Activated T-cell treated with anti-CD3 and anti-CD28 coated beads for 48 hours (primary cell): Measurements from ENCODE around the gene NUDT19.
"Not testable (repeated sequence)": the region's sequence is repeated elsewhere in the genome, so short reads cannot be mapped to it uniquely, and the experiment has no call there.

Source experiments
- DNase-seq: peaks from one replicate; pipeline ENCODE4 v3.0.0-alpha.2; 2020; ENCODE audit warnings: low read depth

Gene NUDT19

GRCh38 chr19:32711747-32712146 is 20.1 kb downstream of the NUDT19 start:
- no peak for DNase-seq

- DNase-seq, result not testable (repeated sequence)
Measured at GRCh38 chr19:32716203-32716602, 24.6 kb downstream of the NUDT19 start.

- no peak for DNase-seq
Measured at GRCh38 chr19:32717496-32717895, 25.9 kb downstream of the NUDT19 start.

GRCh38 chr19:32718286-32718685 is 26.7 kb downstream of the NUDT19 start:
- no peak for DNase-seq

- DNase-seq, result no peak
Measured at GRCh38 chr19:32719611-32720059, 28.0 kb downstream of the NUDT19 start, which contains the start of gene TDRD12. Gene TDRD12, plus strand, starts transcription at chr19:32719767. Its CDS starts 306 bp downstream, at chr19:32720073.

- no peak for DNase-seq
Measured at GRCh38 chr19:32720216-32720935, 28.8 kb downstream of the NUDT19 start.

GRCh38 chr19:32720936-32721250 is 29.3 kb downstream of the NUDT19 start:
- no peak for DNase-seq

- no peak for DNase-seq
Measured at GRCh38 chr19:32735936-32736335, 44.3 kb downstream of the NUDT19 start.

- no peak for DNase-seq
Measured at GRCh38 chr19:32743021-32743420, 51.4 kb downstream of the NUDT19 start.

GRCh38 chr19:32743447-32743846 is 51.8 kb downstream of the NUDT19 start:
- DNase-seq, result no peak

- DNase-seq, result no peak
Measured at GRCh38 chr19:32744555-32745325, 53.1 kb downstream of the NUDT19 start.

GRCh38 chr19:32745594-32746251 is 54.1 kb downstream of the NUDT19 start:
- not testable (repeated sequence) for DNase-seq

GRCh38 chr19:32746631-32747196 is 55.1 kb downstream of the NUDT19 start:
- not testable (repeated sequence) for DNase-seq

- DNase-seq, result no peak
Measured at GRCh38 chr19:32748497-32748896, 56.9 kb downstream of the NUDT19 start.

GRCh38 chr19:32748948-32749347 is 57.3 kb downstream of the NUDT19 start:
- no peak for DNase-seq

- no peak for DNase-seq
Measured at GRCh38 chr19:32749361-32749760, 57.7 kb downstream of the NUDT19 start.

- DNase-seq, result no peak
Measured at GRCh38 chr19:32750441-32751055, 58.9 kb downstream of the NUDT19 start.

- DNase-seq, result no peak
Measured at GRCh38 chr19:32751066-32751465, 59.4 kb downstream of the NUDT19 start.

GRCh38 chr19:32757189-32757588 is 65.6 kb downstream of the NUDT19 start:
- DNase-seq, result no peak
